ENCODE measurements around the gene PRCC. TPM values are rescaled to one million over a fixed set of nuclear protein-coding genes. Genes with fewer than 3 reads are reported as not detected.

Gene PRCC
- total and polyA plus RNA-seq, 12 donors: 32.1 to 56.9 (median 44.2) TPM

DNA sequence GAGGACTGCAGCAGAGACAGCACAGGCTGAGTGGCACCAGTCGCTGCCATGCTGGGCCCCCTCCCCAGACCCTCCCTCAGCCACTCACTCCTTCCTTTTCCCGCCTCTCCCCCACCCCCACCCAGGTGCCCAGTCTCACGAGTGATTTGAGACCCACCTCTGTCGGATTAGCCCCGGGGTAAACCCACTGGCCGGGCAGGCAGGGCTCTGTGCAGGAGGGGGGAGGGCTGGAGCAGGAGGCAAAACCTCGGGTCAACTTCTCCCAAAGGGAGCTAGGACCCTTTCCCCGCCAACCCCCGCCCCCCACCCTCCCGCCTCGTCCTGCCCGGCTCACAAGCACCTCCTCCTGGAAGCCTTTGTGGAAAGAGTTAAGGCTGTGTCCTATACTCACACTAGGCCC, 23.0 kb upstream of the PRCC start:
- ATAC-seq (no peak), DNase-seq (no peak)
- 74 to 77% methylated on average over 12 of the region's 12 CpGs for WGBS, 2 donors
- no peaks in the 10 kb centered on the region for H3K9me3 ChIP-seq
- no peak overlapping the region for H3K4me3 ChIP-seq
- H3K27me3 ChIP-seq: no peaks in the 10 kb centered on the region
- peak overlapping the region in 6 of 10 donors; percentile 18 to 100 (median 98) for H3K27ac ChIP-seq
- TF ChIP-seq CTCF (IDR thresholded peaks at IDR 0.05): no peak
- intact Hi-C loops (cut with DNase I): loop anchor here in 1 of 10 donors (10.0 kb wide), 1 partner anchor 240 kb away; the partner anchor contains the start of gene MEF2D
- peaks cover 0 to 36% (median 21%) of the 10 kb centered on the region in 9 donors for H3K36me3 ChIP-seq
- peaks cover 26 to 76% (median 59%) of the 10 kb centered on the region in 9 donors for H3K4me1 ChIP-seq

DNA sequence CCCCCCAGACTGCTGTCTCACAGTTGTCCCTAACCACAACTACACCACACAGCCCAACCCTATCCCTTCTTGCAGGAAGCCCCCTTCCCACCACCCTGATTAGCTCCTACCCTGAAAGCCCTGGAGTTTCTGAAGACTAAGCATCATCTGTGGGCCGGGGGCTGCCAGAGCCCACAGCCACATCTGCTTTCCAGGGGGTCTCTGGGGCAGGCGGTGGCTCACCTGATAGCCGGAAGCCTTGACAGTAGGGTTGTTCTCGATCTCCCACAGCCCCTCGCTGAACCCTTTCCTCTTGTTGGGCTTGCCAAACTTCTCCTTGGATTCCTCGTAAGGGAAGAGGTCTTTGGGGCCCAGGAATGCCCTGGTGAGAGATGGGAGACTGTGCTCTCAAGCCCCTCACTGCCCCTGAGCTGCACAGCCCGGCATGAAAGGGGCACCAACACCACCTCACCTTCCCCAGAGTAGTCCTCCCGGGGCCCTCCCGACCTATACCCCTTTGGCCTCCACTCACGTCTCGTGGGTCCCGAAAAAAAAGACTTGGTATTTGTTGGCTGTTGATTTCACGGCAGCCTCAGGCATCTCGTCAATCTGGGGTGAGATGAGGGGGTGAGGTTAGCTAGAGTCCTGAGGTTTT, 22.4 kb upstream of the PRCC start:
- ATAC-seq: no peak
- peak overlapping the region in 9 of 10 donors; percentile 19 to 100 (median 100) for H3K27ac ChIP-seq
- peaks cover 30 to 76% (median 61%) of the 10 kb centered on the region in 9 donors for H3K4me1 ChIP-seq

DNA sequence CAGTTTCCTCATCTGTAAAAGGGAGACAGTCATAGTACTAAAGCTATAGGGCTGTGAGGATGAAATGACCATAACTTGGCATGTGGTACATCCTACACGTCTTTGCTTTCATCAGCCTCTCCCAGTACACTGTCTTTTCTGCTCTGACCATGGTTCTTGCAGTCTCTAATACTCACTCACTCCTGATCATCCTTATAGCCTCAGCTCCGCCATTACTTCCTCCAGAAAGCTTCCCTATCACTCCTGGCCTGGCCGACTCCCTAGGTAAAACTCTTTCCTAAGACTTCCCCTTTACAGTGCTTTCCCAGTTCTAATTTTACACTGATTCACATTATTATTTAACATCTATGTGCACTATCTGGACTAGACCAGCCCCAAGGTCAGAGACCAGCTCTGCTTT, 21.5 kb upstream of the PRCC start:
- WGBS, 2 donors: 61 to 63% methylated on average over 3 of the region's 3 CpGs

More for the DNA sequence above, 22.4 kb upstream of the PRCC start:
- WGBS, 2 donors: 75 to 76% methylated on average over 14 of the region's 14 CpGs
- no peak for DNase-seq
- intact Hi-C loops (cut with DNase I): loop anchor here in 1 of 10 donors (10.0 kb wide), 1 partner anchor 240 kb away; the partner anchor contains the start of gene MEF2D
- H3K36me3 ChIP-seq: peaks cover 0 to 36% (median 21%) of the 10 kb centered on the region in 9 donors
- no peak overlapping the region for H3K4me3 ChIP-seq
- no peaks in the 10 kb centered on the region for H3K27me3 ChIP-seq
- TF ChIP-seq CTCF (IDR thresholded peaks at IDR 0.05): no peak
- no peaks in the 10 kb centered on the region for H3K9me3 ChIP-seq

GRCh38 chr1:156746406-156746727, 21.0 kb upstream of the PRCC start:
- no peak for ATAC-seq
- Histone ChIP-seq H3K4me1 (peaks cover 35 to 72% (median 60%) of the 10 kb centered on the region in 9 donors), H3K4me3 (peak overlapping the region; percentile 47 to 99 (median 97)), H3K36me3 (peaks cover 0 to 36% (median 21%) of the 10 kb centered on the region in 9 donors), H3K27ac (peak overlapping the region; percentile 94 to 100 (median 100)), H3K27me3 (no peaks in the 10 kb centered on the region), H3K9me3 (no peaks in the 10 kb centered on the region)
- 43 to 54% methylated on average over 9 of the region's 9 CpGs for WGBS, 2 donors
- no peak for DNase-seq
- no peak for TF ChIP-seq CTCF (IDR thresholded peaks at IDR 0.05)
- intact Hi-C loops (cut with DNase I): loop anchor here in 1 of 10 donors (10.0 kb wide), 1 partner anchor 242 kb away; the partner anchor contains the start of gene MEF2D

More for the DNA sequence above, 21.5 kb upstream of the PRCC start:
- Histone ChIP-seq H3K4me1 (peaks cover 35 to 74% (median 61%) of the 10 kb centered on the region in 9 donors), H3K27me3 (no peaks in the 10 kb centered on the region), H3K36me3 (peaks cover 0 to 36% (median 21%) of the 10 kb centered on the region in 9 donors), H3K9me3 (no peaks in the 10 kb centered on the region), H3K27ac (peak overlapping the region in 9 of 10 donors; percentile 94 to 100 (median 100)), H3K4me3 (peak overlapping the region in 5 of 10 donors; percentile 79 to 99 (median 98))
- ATAC-seq (no peak), DNase-seq (no peak)
- intact Hi-C loops (cut with DNase I): loop anchor here in 1 of 10 donors (10.0 kb wide), 1 partner anchor 241 kb away; the partner anchor contains the start of gene MEF2D
- no peak for TF ChIP-seq CTCF (IDR thresholded peaks at IDR 0.05)

Measured in heart right ventricle (tissue), 16 donors.